Loucy (cell line): ENCODE data around the gene RNLS.

Source experiments
- CTCF ChIP-seq: fragments of 200-600 bp; sonication (generic); conservative IDR thresholded peaks from 2 replicates; pipeline ENCODE4 v1.5.1; 2014; ENCODE audit warnings: mild to moderate bottlenecking, antibody characterized with exemption, low read length
- EZH2phosphoT487 ChIP-seq: fragments of 200-600 bp; IDR thresholded peaks from 2 replicates; pipeline ENCODE4 v1.6.1; 2018; ENCODE audit warnings: antibody characterized with exemption, mild to moderate bottlenecking, moderate library complexity, borderline replicate concordance

- TF ChIP-seq CTCF (no peak), EZH2phosphoT487 (no peak)
Measured at GRCh38 chr10:88226891-88227290, 356.2 kb downstream of the RNLS start.
